Panc1 (cell line): Measurements from ENCODE around the gene NLRP12.

Experiments
- CTCF ChIP-seq: fragments of 450-650 bp; IDR thresholded peaks from 2 replicates; pipeline ENCODE4 v1.5.1; 2017; ENCODE audit warnings: mild to moderate bottlenecking
- POLR2AphosphoS5 ChIP-seq: IDR thresholded peaks from 2 replicates; pipeline ENCODE4 v1.6.1; 2012; ENCODE audit warnings: mild to moderate bottlenecking, low read depth, low read length, moderate library complexity

GRCh38 chr19:53867225-53868090 is 43.3 kb upstream of the NLRP12 start, which contains the start of gene MYADM:
- TF ChIP-seq POLR2AphosphoS5 (peak; percentile 92), CTCF (no peak)
